Gastroesophageal sphincter (tissue), 3 donors: ENCODE measurements around the gene ADGRL2.

Experiments
- EP300 ChIP-seq: sonication (generic); formaldehyde crosslinking; IDR thresholded peaks from one replicate; pipeline ENCODE4 v1.6.1; 2017; ENCODE audit warnings: antibody characterized with exemption, mild to moderate bottlenecking
- POLR2AphosphoS5 ChIP-seq: sonication (generic); formaldehyde crosslinking; IDR thresholded peaks from one replicate; pipeline ENCODE4 v1.6.1; 2017; ENCODE audit warnings: antibody characterized with exemption
- TF ChIP-seq, protein P1 (sequence below), 4 experiments: fragments of 200-600 bp in 2 of 4; fragments of 450-650 bp in 2 of 4; sonication (generic) in 1 of 4; IDR thresholded peaks; one replicate each; pipeline ENCODE4 v1.5.1; 2017 to 2019; ENCODE audit warnings: antibody characterized with exemption in 4 of 4, mild to moderate bottlenecking in 2 of 4, moderate library complexity in 2 of 4

DNA sequence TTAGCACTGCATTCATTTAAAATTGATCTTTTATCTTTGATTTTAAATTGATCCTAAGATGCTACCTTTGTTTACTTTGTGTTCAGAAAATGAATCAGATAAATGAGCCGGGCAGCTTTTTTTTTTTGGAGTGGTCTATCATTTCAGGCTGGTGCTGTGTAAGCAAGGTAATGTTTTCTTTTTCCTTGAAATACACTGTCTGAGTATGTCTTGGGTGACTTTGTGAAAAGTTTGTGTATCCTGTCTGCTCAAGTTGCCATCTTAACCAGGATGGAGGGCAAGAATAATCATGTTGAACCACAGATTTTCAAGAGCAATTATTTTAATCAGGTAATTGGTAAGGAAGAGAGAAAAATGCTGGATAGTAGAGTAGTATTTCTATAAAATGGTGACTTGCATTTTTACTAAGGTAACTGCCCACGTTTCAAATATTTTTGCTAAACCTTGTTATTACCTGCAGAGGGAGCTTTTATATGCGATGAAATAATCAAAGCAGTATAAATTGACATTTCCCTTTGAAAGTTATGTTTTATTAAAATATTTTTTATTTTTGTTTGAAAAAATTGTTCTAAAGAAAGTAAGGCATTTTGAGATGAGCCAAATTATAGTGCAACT is 11.1 kb downstream of the ADGRL2 start:
- TF ChIP-seq, protein P1, sequence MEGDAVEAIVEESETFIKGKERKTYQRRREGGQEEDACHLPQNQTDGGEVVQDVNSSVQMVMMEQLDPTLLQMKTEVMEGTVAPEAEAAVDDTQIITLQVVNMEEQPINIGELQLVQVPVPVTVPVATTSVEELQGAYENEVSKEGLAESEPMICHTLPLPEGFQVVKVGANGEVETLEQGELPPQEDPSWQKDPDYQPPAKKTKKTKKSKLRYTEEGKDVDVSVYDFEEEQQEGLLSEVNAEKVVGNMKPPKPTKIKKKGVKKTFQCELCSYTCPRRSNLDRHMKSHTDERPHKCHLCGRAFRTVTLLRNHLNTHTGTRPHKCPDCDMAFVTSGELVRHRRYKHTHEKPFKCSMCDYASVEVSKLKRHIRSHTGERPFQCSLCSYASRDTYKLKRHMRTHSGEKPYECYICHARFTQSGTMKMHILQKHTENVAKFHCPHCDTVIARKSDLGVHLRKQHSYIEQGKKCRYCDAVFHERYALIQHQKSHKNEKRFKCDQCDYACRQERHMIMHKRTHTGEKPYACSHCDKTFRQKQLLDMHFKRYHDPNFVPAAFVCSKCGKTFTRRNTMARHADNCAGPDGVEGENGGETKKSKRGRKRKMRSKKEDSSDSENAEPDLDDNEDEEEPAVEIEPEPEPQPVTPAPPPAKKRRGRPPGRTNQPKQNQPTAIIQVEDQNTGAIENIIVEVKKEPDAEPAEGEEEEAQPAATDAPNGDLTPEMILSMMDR (IDR thresholded peaks at IDR 0.05): peak in 1 of 4 experiments; percentile 40
- no peak for TF ChIP-seq POLR2AphosphoS5
- TF ChIP-seq EP300: no peak
